NCI-H2196 treated with DMSO at 0.1 percent for 48 hours (cell line): Measurements from ENCODE around the gene TMEM140.
"Not testable (repeated sequence)": the region's sequence is repeated elsewhere in the genome, so short reads cannot be mapped to it uniquely, and the experiment has no call there.

ENCODE experiments used
- DNase-seq: peaks from one replicate; lab custom pipeline; 2025; ENCODE audit not compliant: unreplicated experiment; lab: John Stamatoyannopoulos, UW

The TMEM140 gene

DNA sequence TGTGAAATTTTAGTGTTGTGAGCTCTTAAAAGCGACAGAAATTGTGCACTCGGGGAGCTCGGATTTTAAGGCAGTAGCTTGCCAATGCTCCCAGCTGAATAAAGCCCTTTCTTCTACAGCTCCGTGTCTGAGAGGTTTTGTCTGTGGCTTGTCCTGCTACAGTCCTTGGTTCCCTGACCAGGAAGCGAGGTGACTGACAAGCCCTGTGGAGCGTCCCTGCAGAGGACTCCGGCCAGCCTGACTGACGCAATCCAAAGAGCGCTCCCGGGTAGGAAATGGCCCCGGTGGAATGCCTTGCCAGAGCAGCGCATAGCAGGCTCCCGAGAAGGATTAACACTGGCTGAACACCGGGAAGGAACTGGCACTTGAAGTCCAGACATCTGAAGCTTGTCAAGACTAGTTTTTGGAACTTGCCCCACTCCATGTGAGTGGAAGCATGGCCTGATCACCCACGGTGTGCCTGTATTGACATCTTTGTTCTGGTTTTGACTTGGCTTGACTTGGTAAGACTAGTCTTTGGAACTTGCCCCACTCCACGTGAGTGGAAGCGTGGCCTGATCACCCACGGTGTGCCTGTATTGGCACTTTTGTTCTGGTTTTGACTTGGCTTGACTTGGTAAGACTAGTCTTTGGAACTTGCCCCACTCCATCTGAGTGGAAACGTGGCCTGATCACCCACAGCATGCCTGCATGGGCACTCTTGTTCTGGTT lies 23.9 kb downstream of the TMEM140 start:
- not testable (repeated sequence) for DNase-seq

DNA sequence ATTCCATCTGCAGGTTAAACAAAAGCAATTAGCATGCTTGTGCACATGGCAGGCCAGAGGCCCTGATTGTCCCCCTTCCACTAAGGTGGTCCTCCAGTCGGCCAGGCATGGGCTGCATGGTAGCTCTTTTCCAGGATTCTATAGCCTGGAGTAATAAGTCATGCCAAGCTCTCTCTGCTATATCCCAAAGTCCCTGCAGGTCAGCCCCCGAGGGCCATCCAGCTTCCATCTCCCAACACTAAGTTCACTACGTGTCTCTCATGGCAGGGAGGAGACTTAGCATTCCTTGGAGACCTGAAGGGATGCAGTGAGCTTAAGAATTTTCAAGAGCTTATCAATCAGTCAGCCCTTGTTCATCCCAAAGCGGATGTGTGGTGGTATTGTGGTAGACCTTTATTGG lies 26.0 kb downstream of the TMEM140 start:
- DNase-seq: not testable (repeated sequence)

DNA sequence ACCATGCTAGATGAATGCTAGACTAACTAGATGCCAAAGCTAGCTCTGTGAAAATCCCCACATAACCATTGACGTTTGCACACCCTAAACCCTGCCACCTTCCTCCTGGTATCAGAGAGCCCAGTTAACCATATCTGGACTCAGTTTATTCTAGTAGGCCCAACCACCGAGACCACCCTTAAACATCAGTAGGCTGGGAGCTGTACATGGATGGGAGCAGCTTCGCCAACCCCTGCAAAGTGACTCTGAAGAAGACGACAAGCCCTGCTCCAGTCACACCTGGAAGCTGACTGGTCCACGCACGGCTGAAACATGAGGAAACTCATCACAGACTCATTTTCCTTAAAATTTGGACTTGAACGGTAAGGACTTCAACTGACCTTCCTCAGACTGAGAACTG lies 27.1 kb downstream of the TMEM140 start:
- DNase-seq: no peak

DNA sequence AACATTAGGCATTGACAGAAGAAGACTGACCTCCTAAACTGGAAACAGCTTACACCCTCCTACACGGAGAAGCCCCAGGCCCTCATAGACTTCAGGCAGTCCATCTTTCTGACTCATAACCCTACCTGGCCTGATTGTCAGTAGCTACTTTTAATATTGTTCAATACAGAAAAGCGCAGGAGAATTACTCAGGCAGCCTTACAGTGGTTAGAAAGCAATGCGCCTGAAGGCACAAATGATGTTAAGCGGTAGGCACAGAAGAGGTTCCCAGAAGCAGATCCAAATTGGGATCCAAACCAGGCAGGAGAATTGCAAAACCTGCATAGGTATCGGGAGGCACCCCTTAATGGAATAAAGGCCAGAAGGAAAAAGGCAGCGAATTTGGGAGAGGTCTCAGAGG lies 28.1 kb downstream of the TMEM140 start:
- DNase-seq: no peak

DNA sequence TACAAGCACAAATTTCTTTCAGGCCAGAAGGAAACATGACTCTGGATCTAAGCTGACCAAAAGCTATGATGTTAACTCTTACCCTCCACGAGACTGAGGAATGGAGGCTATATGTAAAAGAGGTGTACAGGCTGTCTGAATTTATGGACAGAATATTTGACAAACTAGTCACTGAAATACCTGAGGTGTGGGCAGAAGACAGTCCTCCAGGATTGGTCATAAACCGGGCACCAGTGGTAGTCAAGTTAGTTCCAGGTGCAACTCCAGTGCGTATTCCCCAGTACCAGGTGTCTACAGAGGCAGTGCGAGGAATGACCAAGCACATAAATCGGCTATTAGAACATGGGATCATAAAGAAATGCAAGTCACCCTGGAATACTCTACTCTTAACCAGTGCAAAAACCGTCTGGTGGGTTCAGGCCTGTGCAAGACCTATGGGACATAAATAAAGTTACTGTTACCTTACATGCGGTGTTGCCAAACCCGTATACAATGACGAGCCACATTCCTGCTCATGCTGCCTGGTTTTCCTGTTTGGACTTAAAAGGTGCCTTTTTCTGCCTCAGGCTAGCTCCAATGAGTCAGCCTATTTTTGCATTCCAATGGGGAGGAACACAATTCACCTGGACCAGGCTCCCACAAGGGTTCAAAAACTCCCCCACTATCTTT lies 29.3 kb downstream of the TMEM140 start:
- DNase-seq: no peak

DNA sequence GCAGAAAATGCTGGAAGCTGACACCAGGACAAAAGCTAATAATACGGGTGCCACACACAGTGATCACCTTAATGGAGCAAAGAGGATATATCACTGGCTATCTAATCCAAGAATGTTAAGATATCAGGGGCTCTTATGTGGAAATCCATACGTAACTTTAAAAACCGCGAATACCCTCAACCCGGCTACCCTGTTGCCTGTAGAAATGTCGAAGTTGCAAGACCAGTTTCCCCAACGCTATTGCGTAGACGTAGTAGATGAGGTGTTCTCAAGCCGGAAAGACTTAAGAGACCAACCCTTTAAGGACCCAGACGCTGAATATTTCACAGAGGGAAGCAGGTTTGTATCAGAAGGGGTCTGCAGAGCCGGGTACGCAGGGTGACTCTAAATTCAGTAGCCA lies 30.5 kb downstream of the TMEM140 start:
- DNase-seq: no peak

DNA sequence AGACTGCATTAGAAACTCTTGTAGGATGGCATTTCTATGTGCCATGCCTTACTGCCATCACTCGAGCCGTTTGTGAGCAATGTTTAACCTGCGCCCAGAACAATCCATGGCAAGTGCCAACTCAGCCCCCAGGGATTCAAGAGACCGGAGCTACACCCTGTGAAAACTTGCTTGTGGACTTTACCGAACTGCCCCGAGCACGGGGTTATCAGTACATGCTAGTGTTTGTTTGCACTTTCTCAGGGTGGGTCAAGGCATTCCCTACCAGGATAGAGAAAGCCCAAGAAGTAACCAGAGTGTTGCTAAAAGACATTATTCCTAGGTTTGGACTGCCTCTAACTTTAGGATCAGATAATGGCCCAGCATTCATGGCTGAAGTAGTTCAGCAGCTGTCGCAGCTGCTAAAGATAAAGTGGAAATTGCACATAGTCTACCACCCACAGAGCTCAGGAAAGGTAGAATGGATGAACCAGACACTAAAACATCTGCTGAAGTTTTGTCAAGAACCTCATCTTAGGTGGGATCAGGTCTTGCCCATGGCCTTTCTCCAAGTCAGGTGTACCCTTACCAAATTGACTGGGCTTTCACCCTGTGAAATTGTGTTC lies 31.6 kb downstream of the TMEM140 start:
- DNase-seq: no peak

DNA sequence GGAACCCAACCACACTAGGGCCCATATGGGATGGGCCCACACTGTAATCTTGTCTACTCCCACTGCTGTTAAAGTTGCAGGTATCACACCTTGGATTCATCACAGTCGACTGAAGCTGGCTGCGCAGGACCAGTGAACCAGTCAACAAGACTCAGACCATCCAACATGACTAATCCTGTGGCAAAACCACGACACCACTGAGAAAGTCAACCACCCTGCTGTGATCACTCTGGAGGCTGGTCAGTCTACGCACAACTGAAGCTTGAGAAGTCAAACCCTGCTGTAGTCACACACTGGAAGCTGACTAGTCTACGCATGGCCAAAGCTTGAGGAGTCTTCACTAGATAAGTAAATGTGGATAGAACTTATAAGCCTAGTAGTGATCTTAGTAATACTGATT lies 32.2 kb downstream of the TMEM140 start:
- no peak for DNase-seq

DNA sequence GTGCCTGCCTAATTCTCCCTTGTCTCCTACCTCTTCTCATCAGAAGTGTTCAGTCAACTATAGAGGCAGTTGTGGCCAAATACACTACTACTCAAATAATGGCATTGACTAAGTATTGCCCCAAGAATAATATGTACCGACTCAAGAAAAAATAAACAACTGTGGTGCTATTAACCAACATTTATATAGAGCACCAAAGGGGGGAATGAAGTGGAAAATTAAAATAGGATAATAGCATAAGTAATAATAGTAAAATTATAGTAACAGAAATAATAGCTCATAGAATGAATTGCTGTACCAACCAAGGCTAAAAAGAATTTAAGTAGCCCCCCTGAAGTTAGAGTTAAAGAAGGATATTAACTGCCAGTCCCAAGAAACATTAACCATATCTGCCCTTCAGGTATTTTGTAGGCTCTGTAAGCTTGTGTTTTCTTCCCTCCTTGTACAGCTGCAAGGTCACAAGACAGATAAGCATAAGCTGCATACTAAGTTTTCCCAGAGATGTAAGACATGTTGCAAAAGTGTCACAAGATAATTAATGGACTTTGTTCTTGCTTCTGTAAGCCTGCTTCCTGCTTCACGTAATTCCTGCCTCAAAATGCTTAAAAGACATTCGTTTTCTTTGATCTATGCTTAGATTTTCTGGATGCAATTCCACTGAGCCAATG lies 33.5 kb downstream of the TMEM140 start:
- DNase-seq: no peak

DNA sequence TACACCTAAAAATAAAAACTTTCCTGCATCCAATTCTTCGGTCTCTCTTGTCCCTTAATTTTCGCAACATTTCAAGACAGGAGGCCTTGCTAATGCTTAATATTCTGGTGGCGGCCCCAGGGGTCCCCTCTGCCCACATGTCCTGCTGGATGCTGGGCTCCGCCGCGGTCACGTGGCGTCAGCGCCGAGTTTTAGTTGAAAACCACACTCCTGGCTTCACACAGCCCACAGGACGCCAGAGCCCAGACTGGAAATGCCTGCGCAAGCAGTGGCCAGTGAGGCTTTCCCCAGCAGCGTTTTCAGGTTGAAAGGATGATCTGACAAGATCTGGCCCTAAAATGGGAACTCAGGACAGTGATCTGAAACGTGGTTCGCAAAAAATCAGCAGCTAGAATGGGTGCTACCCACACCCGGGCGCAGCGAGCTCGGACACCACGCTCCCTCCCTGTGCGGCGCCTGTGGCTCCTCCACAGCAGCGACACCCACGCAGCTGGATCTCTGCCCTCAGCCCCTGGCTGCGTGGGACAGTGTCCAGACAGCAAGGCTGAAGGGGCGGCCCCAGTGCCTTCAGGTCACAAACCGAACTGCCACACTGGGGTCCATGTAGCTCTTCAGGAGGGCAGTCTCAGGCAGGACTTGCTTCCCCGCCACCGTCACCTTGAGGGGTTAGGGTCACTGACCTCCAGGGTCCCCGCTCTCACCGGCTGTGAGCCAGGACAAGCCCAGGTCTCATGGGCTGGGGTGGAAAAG lies 34.2 kb downstream of the TMEM140 start:
- DNase-seq: no peak

DNA sequence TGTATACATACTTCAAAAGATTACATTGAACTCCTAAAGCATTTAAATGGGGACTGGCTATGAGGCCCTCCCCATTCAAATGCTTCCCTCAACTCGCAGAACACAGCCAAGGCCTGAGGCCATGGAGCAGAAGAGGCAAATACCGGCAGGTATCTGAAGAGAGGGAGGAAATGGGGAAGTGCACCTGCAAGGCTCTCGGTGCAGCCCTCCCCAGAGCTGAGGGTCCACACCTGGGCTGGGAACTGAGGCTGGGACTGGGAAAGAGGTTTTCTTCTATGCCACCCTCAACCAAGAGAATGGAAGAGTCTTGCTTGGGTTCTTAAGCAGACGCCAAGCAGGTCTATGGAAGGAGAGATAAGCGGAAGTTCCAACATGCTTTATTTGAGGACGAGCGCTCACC lies 35.6 kb downstream of the TMEM140 start:
- no peak for DNase-seq

DNA sequence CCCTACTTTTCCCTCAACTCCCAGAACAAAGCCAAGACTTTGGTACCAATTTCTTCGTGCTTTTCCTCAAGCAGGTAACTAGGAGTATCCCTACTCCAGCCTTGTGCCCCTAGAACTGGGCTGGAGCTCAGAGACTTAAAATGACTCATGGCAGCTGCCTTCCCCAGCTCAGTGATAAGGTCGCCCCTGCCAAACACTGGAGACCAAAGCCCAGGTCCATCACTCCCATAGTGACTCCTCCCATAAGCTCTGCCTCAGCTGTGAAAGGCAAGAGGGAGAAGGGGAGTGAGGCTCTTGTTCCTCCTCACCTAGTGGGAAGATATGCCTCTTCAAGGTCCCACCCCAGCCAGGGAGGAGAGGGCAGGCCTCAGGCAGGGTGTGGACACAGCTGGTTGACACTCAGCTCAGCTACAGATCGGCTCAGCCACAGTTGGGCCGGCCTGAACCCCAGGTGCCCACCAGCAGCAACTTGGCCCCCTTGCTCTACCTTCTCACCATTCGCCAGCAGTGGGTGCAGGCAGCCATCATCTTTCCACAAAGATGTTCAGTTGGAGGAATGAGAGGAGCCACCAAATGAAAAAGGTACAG lies 36.5 kb downstream of the TMEM140 start:
- DNase-seq: no peak

DNA sequence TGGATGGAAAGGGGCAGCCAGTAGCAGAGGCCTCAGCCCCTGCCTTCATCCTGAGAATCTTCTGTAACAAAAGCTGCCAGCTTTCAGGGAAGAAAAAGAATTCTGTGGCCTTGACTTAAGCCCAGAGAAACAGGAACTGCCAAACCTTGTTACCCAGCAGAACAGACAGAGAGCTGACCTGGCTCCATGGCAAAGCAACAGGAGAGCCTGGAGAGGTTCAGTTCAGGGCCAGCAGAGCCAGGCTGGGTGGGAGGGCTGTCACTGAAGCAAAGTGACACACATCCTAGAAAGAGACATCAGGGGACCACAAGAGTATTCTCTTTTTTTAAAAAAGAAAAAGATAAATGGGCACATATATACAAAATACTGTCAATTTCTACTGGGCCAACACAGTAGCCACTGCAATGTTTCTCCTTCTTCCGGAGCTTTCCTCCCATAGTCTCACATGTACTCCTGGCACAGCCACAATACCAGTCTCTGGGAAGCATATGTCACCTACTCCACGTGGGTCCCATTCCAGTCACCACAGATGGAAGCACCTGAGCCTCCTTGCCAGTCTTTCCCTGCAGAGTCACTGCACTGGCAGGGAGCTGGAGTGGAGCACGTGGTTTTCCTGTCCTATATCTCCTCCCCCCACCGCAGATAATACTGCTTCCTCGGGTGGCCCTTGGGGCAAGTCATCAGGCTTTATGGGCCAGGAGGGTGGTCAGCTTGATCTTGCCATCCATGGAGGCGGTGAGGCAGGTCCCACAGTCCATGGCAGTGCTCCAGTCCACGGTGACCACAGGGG lies 37.8 kb downstream of the TMEM140 start:
- no peak for DNase-seq

DNA sequence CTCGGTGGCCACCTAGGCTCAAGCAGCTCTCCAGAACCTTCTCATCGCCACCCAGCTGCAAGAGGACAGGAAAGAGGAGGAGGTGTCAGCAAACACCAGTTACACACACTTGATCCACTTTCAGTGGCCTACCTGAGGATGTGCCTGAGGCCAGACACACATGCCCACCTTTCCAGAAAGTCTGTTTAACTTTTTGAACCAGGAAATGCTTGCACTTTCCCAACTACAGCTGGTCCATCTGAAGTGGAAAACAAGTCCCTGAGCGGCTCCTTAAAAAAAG lies 38.3 kb downstream of the TMEM140 start:
- no peak for DNase-seq

DNA sequence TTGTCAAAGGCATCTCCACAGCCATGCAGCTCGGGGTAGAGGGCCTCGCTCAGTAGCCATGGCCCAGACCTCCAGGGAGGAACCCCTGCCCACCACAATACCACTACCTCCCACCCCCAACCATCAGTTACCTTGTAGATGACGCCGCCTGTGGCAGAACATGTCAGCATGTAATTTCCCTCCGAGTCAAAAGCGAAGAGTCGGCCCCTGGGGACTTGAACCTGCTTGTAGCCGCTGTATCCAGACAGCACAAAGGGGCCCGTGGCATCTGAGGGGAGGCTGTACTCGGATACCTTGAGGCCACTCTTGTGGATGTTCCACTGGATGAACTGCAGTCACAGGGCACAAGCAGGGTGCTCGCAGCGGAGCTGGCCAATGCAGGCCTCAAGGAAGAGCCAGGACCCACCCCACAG lies 39.0 kb downstream of the TMEM140 start:
- no peak for DNase-seq

DNA sequence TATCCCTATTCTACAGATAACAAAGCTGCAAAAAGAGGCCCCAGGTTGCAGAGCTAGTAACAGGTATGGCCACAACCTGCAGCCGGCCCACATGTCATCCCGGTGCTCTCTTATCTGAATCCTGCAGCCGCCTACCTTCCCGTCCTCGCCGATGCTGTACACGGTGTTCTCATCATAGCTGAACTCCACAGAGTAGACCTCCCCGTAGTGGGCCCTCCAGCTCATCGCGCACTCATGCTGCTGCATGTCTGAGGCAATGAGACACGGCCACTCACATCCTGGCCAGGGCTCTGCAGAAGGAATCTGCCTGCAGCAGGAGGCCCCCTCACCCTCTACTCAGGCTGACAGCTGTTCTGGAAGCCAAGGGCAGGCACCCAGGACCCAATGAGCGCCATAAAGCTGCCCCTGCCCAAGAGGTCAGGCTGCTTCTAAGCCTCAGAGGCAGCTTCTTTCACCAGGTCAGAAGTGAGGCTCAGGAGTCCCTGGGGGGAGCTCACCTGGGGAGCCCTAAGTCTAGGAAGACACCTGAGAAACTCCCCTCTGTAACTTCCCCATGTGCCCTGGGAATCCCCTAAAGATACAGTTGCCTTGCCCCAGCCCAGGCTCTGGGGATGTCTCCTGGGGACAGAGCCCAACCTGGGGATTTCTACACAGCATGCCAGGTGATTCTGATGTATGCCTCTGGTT lies 40.6 kb downstream of the TMEM140 start:
- no peak for DNase-seq

DNA sequence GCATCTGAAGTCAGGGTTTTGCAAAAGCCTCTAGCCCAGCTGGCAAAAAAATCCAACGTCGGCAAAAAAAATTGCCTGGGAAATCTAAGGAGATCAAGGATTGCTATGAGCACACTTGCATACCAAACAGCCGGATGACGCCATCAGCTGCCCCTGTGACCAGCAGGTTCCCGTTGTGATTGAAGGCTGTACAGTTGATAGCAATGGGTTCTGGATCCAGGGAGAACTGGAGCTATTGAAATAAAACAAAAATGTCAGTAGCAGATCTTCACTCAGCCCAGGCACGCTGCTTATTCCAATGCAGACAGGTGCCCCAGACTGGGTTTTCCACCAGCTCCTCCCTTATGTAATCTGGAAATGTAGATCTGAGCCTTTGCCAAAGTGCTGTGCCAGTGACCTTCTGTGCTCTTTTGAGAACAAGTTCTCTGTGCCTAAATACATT lies 41.4 kb downstream of the TMEM140 start:
- no peak for DNase-seq

DNA sequence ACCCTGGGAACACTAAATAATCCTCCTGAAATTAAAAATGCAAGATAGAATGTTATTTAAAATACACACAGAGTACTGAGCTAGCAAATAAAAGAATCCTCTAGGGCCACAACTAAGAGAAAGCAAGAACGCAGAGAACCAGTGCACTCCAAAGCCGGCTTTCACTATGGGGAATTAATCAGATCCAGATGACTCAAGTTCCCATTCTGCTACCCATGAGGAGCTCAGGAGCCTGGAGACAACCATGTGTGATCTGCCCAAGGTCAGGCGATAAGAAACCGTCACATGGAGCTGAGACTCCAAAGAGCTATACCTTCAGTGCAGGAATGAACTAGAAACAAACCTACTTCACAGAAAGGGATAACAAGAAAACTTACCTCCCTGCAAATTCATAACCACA lies 42.1 kb downstream of the TMEM140 start:
- no peak for DNase-seq

DNA sequence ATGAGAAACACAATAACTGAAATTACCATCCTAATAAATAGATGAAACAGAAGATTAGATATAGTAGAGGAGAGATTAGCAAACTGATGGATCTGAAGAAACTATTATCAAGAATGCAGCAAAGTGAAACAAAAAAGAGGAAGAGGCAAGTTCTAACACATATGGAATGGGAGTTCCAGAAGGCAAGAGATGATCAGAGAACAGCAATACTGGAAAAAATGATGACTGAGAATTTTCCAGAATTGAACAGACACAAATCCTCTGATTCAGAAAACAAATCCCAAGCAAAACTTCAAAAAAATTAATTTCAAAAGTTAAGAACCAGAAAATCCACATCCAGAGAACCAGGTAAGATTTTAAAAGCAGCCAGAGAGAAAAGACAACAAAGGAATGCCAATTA lies 42.8 kb downstream of the TMEM140 start:
- no peak for DNase-seq
